GM12878 (cell line): Measurements from ENCODE around the gene TXLNA. TPM values are rescaled to one million over a fixed set of nuclear protein-coding genes. Genes with fewer than 3 reads are reported as not detected.

Experiments
- ATF7 ChIP-seq: fragments of 450-650 bp; IDR thresholded peaks from 2 replicates; pipeline ENCODE4 v1.6.1; 2016; ENCODE audit warnings: low read depth, mild to moderate bottlenecking
- BCLAF1 ChIP-seq: fragments of 450-650 bp; IDR thresholded peaks from 2 replicates; pipeline ENCODE4 v1.6.1; 2017; ENCODE audit warnings: antibody characterized with exemption, mild to moderate bottlenecking, moderate library complexity
- E4F1 ChIP-seq: fragments of 450-650 bp; IDR thresholded peaks from 2 replicates; pipeline ENCODE4 v1.6.1; 2018; ENCODE audit warnings: borderline replicate concordance, mild to moderate bottlenecking; ENCODE audit not compliant: partially characterized antibody
- IRF4 ChIP-seq: IDR thresholded peaks from 2 replicates; pipeline ENCODE4 v1.6.1; 2011; ENCODE audit warnings: low read depth, low read length
- MTA3 ChIP-seq: IDR thresholded peaks from 2 replicates; pipeline ENCODE4 v1.6.1; 2012; ENCODE audit warnings: low read length, inconsistent platforms, borderline replicate concordance
- NR2C1 ChIP-seq: fragments of 450-650 bp; IDR thresholded peaks from 2 replicates; pipeline ENCODE4 v1.6.1; 2017; ENCODE audit warnings: antibody characterized with exemption, mild to moderate bottlenecking, moderate library complexity
- NR2C2 ChIP-seq: IDR thresholded peaks from 2 replicates; pipeline ENCODE4 v1.6.1; 2011; ENCODE audit warnings: borderline replicate concordance, low read depth; ENCODE audit not compliant: control insufficient read depth, insufficient read length
- NR2F1 ChIP-seq: fragments of 450-650 bp; conservative IDR thresholded peaks from 2 replicates; pipeline ENCODE4 v1.6.1; 2017; ENCODE audit warnings: mild to moderate bottlenecking
- POLR2AphosphoS5 ChIP-seq: IDR thresholded peaks from 2 replicates; pipeline ENCODE4 v1.6.1; 2011; ENCODE audit warnings: mild to moderate bottlenecking, low read length, inconsistent platforms
- POU2F2 ChIP-seq: IDR thresholded peaks from 3 replicates; pipeline ENCODE4 v1.6.1; 2011; ENCODE audit warnings: low read depth, mild to moderate bottlenecking, low read length, borderline replicate concordance
- RAD51 ChIP-seq: fragments of 450-650 bp; IDR thresholded peaks from 2 replicates; pipeline ENCODE4 v1.6.1; 2016; ENCODE audit warnings: moderate library complexity, mild to moderate bottlenecking, inconsistent platforms
- SMAD1 ChIP-seq: fragments of 450-650 bp; IDR thresholded peaks from 2 replicates; pipeline ENCODE4 v1.6.1; 2018; ENCODE audit warnings: mild to moderate bottlenecking, low read depth; ENCODE audit not compliant: partially characterized antibody
- ZBTB11 ChIP-seq: fragments of 450-650 bp; formaldehyde crosslinking; IDR thresholded peaks from 2 replicates; pipeline ENCODE4 v1.5.0; 2022; ENCODE audit warnings: mild to moderate bottlenecking, missing genetic modification characterization
- ZNF217 ChIP-seq: fragments of 450-650 bp; IDR thresholded peaks from 2 replicates; pipeline ENCODE4 v1.6.1; 2017; ENCODE audit warnings: antibody characterized with exemption, mild to moderate bottlenecking
- polyA plus RNA-seq, 11 experiments: library from polyadenylated mRNA; depleted of rRNA in 4 of 11; unstranded in 6 of 11; stranded (reverse) in 5 of 11; fragments of >200 nt; fragmentation: Nextera tagmentation in 4 of 11; fragmentation: Illumina TruSeq in 1 of 11; extraction: Ambion mirVana in 4 of 11; extraction: Trizol in 1 of 11; gene quantifications; 1 replicate in 1 of 11; 2 replicates in 10 of 11; pipeline versions ENCODE4 v1.2.1 to v1.2.3, GENCODE V29; 2011 to 2016; ENCODE audit warnings: inconsistent platforms in 2 of 11, missing spikeins in 2 of 11, low read depth in 1 of 11
- total RNA-seq, 4 experiments: library from RNA; depleted of rRNA in 3 of 4; stranded (reverse); fragments of >200 nt in 3 of 4; fragmentation: Illumina TruSeq in 1 of 4; extraction: Trizol in 1 of 4; gene quantifications; 2 replicates each; pipeline versions ENCODE4 v1.2.1 to v1.2.3, GENCODE V29; 2013 to 2021
- TF ChIP-seq, protein P1 (sequence below), 3 experiments: IDR thresholded peaks in 2 of 3; conservative IDR thresholded peaks in 1 of 3; 2 replicates each; pipeline ENCODE4 v1.5.1; 2011; ENCODE audit warnings: low read depth in 3 of 3, low read length in 3 of 3, mild to moderate bottlenecking in 3 of 3, control low read depth in 2 of 3, moderate library complexity in 2 of 3, inconsistent platforms in 1 of 3, mixed read lengths in 1 of 3; ENCODE audit not compliant: control insufficient read depth in 2 of 3, insufficient read depth in 1 of 3; ENCODE audit errors: extremely low read depth in 1 of 3
- TF ChIP-seq, protein P2 (sequence below): fragments of 450-650 bp; IDR thresholded peaks from 2 replicates; pipeline ENCODE4 v1.6.1; 2017; ENCODE audit warnings: low read depth, mild to moderate bottlenecking, moderate library complexity

TXLNA gene
- total and polyA plus RNA-seq, 10 of the 15 experiments (the other 5 are each of a cell fraction or from before 2014, with no cell fraction given): 7.2 to 93.7 (median 47.9) TPM

- TF ChIP-seq BCLAF1 (no peak), POLR2AphosphoS5 (peak; percentile 47; the same call in 1 of the 2 replicates), IRF4 (no peak), E4F1 (no peak), ATF7 (peak; percentile 50), ZNF217 (no peak), NR2F1 (peak; percentile 81), NR2C2 (no peak), ZBTB11 (CRISPR knock-in tag) (no peak), MTA3 (0 out of 2 replicates have a peak, but pooled peaks have one; percentile 33), RAD51 (0 out of 2 replicates have a peak, but pooled peaks have one; percentile 18), NR2C1 (no peak), SMAD1 (peak; percentile 36), POU2F2 (no peak)
- TF ChIP-seq, protein P1, sequence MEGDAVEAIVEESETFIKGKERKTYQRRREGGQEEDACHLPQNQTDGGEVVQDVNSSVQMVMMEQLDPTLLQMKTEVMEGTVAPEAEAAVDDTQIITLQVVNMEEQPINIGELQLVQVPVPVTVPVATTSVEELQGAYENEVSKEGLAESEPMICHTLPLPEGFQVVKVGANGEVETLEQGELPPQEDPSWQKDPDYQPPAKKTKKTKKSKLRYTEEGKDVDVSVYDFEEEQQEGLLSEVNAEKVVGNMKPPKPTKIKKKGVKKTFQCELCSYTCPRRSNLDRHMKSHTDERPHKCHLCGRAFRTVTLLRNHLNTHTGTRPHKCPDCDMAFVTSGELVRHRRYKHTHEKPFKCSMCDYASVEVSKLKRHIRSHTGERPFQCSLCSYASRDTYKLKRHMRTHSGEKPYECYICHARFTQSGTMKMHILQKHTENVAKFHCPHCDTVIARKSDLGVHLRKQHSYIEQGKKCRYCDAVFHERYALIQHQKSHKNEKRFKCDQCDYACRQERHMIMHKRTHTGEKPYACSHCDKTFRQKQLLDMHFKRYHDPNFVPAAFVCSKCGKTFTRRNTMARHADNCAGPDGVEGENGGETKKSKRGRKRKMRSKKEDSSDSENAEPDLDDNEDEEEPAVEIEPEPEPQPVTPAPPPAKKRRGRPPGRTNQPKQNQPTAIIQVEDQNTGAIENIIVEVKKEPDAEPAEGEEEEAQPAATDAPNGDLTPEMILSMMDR (IDR thresholded peaks at IDR 0.05 in 2 of 3, conservative IDR thresholded peaks at IDR 0.05 in 1 of 3; ENCODE audit: control insufficient read depth in 2 of 3, extremely low read depth in 1 of 3, insufficient read depth in 1 of 3, low read depth in 3 of 3, low read length in 3 of 3): 0 out of 6 replicates have a peak, but pooled peaks of 2 of the 3 experiments have one; percentile 16 to 17
- TF ChIP-seq, protein P2, sequence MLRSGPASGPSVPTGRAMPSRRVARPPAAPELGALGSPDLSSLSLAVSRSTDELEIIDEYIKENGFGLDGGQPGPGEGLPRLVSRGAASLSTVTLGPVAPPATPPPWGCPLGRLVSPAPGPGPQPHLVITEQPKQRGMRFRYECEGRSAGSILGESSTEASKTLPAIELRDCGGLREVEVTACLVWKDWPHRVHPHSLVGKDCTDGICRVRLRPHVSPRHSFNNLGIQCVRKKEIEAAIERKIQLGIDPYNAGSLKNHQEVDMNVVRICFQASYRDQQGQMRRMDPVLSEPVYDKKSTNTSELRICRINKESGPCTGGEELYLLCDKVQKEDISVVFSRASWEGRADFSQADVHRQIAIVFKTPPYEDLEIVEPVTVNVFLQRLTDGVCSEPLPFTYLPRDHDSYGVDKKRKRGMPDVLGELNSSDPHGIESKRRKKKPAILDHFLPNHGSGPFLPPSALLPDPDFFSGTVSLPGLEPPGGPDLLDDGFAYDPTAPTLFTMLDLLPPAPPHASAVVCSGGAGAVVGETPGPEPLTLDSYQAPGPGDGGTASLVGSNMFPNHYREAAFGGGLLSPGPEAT: peak; percentile 79
Measured at GRCh38 chr1:32201011-32201855, 21.8 kb downstream of the TXLNA start (continued).
